HCT116 (cell line): Measurements from ENCODE around the gene MEPCE. TPM values are rescaled to one million over a fixed set of nuclear protein-coding genes. Genes with fewer than 3 reads are reported as not detected.
A peak's percentile ranks its signal among the peaks of the same experiment; 100 is the strongest.

Experiments
- ATAC-seq: fragments of 200-7000 bp; cut with Tn5 transposase; 2 replicates; pipeline ENCODE4 v1.9.1; 2020; ENCODE audit warnings: mild to moderate bottlenecking, moderate library complexity
- BruUV-seq: library from RNA; stranded (reverse); fragments of 400-500 nt; replicated peaks from 2 replicates; lab custom pipeline; 2021; lab: Mats Ljungman, UMichigan
- CTCF ChIA-PET: fragments of 300-600 bp; sonication (Branson Sonifier 250); formaldehyde crosslinking; loops from one replicate; lab custom pipeline; 2021; ENCODE audit warnings: antibody characterized with exemption; lab: Charles Lee
- POLR2A ChIA-PET: fragments of 300-600, 350-600 bp; sonication (Branson Sonifier 250); formaldehyde crosslinking; loops from one replicate; lab custom pipeline; 2021; ENCODE audit warnings: antibody characterized with exemption; lab: Charles Lee
- RAD21 ChIA-PET, 2 experiments: fragments of 300-600 bp; sonication (Branson Sonifier 250); formaldehyde crosslinking; loops; one replicate each; lab custom pipeline; 2023; ENCODE audit warnings: low total read pairs in 2 of 2; ENCODE audit not compliant: uncharacterized antibody in 2 of 2, unreplicated experiment in 2 of 2, low non-redundant PET in 1 of 2; lab: Charles Lee
- DNase-seq: peaks from one replicate; pipeline ENCODE4 v3.0.0-alpha.2; 2010; ENCODE audit warnings: low read depth, low spot score
- H2AFZ ChIP-seq: fragments of 200-600 bp; shearing (Covaris generic), sonication (generic); 2 replicates; pipeline ENCODE4 v1.6.1; 2017; ENCODE audit warnings: low read depth, mixed run types, mixed read lengths, antibody characterized with exemption, low read length; ENCODE audit not compliant: poor library complexity, severe bottlenecking
- H3K27ac ChIP-seq: 2 replicates; pipeline ENCODE4 v1.5.1; 2012; ENCODE audit warnings: low read depth, low read length
- H3K27me3 ChIP-seq: fragments of 200-600 bp; sonication (generic); 2 replicates; pipeline ENCODE4 v1.6.1; 2016; ENCODE audit warnings: mixed run types, low read length, mixed read lengths; ENCODE audit not compliant: insufficient read depth
- H3K36me3 ChIP-seq, 2 experiments: fragments of 200-500 bp in 1 of 2; fragments of 200-600 bp in 1 of 2; sonication (Bioruptor generic) in 1 of 2; sonication (generic) in 1 of 2; 2 replicates each; pipeline versions ENCODE4 v1.5.1 to v1.6.1; 2014 to 2016; ENCODE audit warnings: low read length in 2 of 2, inconsistent platforms in 1 of 2, mixed read lengths in 1 of 2, mixed run types in 1 of 2; ENCODE audit not compliant: insufficient read depth in 2 of 2, control insufficient read depth in 1 of 2
- H3K4me1 ChIP-seq, 2 experiments: fragments of 200-600 bp in 1 of 2; sonication (generic) in 1 of 2; 2 replicates each; pipeline versions ENCODE4 v1.5.1 to v1.6.1; 2012 to 2017; ENCODE audit warnings: low read length in 2 of 2, inconsistent platforms in 1 of 2, mild to moderate bottlenecking in 1 of 2, mixed read lengths in 1 of 2, mixed run types in 1 of 2, moderate library complexity in 1 of 2; ENCODE audit not compliant: insufficient read depth in 2 of 2, control insufficient read depth in 1 of 2
- H3K4me2 ChIP-seq: fragments of 200-600 bp; sonication (generic); 2 replicates; pipeline ENCODE4 v1.6.1; 2017; ENCODE audit warnings: mixed run types, low read length, mixed read lengths
- H3K4me3 ChIP-seq, 2 experiments: fragments of 200-600 bp in 1 of 2; sonication (generic) in 1 of 2; replicated peaks in 1 of 2; 2 replicates each; pipeline ENCODE4 v1.5.1; 2011 to 2016; ENCODE audit warnings: low read length in 2 of 2, control low read depth in 1 of 2, low read depth in 1 of 2, mild to moderate bottlenecking in 1 of 2, mixed read lengths in 1 of 2, mixed run types in 1 of 2
- H3K79me2 ChIP-seq: fragments of 200-600 bp; sonication (generic); 2 replicates; pipeline ENCODE4 v1.6.1; 2017; ENCODE audit warnings: mild to moderate bottlenecking, mixed run types, low read length, moderate library complexity, mixed read lengths; ENCODE audit not compliant: insufficient read depth
- H3K9ac ChIP-seq: fragments of 200-600 bp; sonication (generic); 2 replicates; pipeline ENCODE4 v1.6.1; 2016; ENCODE audit warnings: low read length, mixed read lengths
- H3K9me2 ChIP-seq: fragments of 200-600 bp; sonication (generic), shearing (Covaris generic); 2 replicates; pipeline ENCODE4 v1.6.1; 2017; ENCODE audit warnings: mixed run types, mild to moderate bottlenecking, moderate library complexity; ENCODE audit not compliant: insufficient read depth
- H3K9me3 ChIP-seq, 2 experiments: fragments of 200-500 bp in 1 of 2; fragments of 200-600 bp in 1 of 2; sonication (Bioruptor generic) in 1 of 2; sonication (generic) in 1 of 2; 2 replicates each; pipeline ENCODE4 v1.6.1; 2014 to 2017; ENCODE audit warnings: low read length in 2 of 2, mixed read lengths in 2 of 2, inconsistent platforms in 1 of 2, low read depth in 1 of 2, mild to moderate bottlenecking in 1 of 2, mixed run types in 1 of 2, moderate library complexity in 1 of 2; ENCODE audit not compliant: control insufficient read depth in 1 of 2, insufficient read depth in 1 of 2
- H4K20me1 ChIP-seq: fragments of 200-600 bp; sonication (generic), shearing (Covaris generic); 2 replicates; pipeline ENCODE4 v1.6.1; 2017; ENCODE audit warnings: mixed run types, mild to moderate bottlenecking, moderate library complexity; ENCODE audit not compliant: insufficient read depth
- CEBPB ChIP-seq: IDR thresholded peaks from 2 replicates; pipeline ENCODE4 v1.6.1; 2012; ENCODE audit warnings: low read depth
- ELF1 ChIP-seq: IDR thresholded peaks from 2 replicates; pipeline ENCODE4 v1.6.1; 2012; ENCODE audit warnings: low read depth, borderline replicate concordance
- EZH2 ChIP-seq: fragments of 200-600 bp; sonication (generic); IDR thresholded peaks from 2 replicates; pipeline ENCODE4 v1.6.1; 2017; ENCODE audit warnings: antibody characterized with exemption, mixed run types
- FOSL1 ChIP-seq: IDR thresholded peaks from 2 replicates; pipeline ENCODE4 v1.6.1; 2012; ENCODE audit warnings: low read depth
- JUND ChIP-seq: IDR thresholded peaks from 2 replicates; pipeline ENCODE4 v1.6.1; 2012
- POLR2AphosphoS5 ChIP-seq: IDR thresholded peaks from 2 replicates; pipeline ENCODE4 v1.6.1; 2011; ENCODE audit warnings: mild to moderate bottlenecking, low read depth, low read length, moderate library complexity
- REST ChIP-seq: IDR thresholded peaks from 2 replicates; pipeline ENCODE4 v1.6.1; 2012; ENCODE audit warnings: low read depth
- YY1 ChIP-seq: IDR thresholded peaks from 2 replicates; pipeline ENCODE4 v1.6.1; 2011; ENCODE audit warnings: low read length, low read depth, moderate library complexity, mild to moderate bottlenecking; ENCODE audit not compliant: insufficient replicate concordance; ENCODE audit errors: extremely low read depth
- ZFX ChIP-seq: fragments of 450-650 bp; IDR thresholded peaks from 2 replicates; pipeline ENCODE4 v1.6.1; 2017
- ZNF274 ChIP-seq: fragments of 200-500 bp; sonication (Bioruptor generic); IDR thresholded peaks from 2 replicates; pipeline ENCODE4 v1.6.1; 2014; ENCODE audit warnings: mild to moderate bottlenecking, low read depth, low read length, inconsistent platforms
- intact Hi-C: fragments of 100-400 bp; cut with micrococcal nuclease; formaldehyde crosslinking; loops from 2 replicates; pipeline ENCODE4 v1.10.0; 2022
- total RNA-seq: library from RNA; stranded (reverse); gene quantifications from one replicate; pipeline ENCODE4 v1.2.1, GENCODE V29; 2021; ENCODE audit not compliant: unreplicated experiment

The MEPCE gene
- total RNA-seq, 1 experiment from 2014 or later, result 44.4 TPM

DNA sequence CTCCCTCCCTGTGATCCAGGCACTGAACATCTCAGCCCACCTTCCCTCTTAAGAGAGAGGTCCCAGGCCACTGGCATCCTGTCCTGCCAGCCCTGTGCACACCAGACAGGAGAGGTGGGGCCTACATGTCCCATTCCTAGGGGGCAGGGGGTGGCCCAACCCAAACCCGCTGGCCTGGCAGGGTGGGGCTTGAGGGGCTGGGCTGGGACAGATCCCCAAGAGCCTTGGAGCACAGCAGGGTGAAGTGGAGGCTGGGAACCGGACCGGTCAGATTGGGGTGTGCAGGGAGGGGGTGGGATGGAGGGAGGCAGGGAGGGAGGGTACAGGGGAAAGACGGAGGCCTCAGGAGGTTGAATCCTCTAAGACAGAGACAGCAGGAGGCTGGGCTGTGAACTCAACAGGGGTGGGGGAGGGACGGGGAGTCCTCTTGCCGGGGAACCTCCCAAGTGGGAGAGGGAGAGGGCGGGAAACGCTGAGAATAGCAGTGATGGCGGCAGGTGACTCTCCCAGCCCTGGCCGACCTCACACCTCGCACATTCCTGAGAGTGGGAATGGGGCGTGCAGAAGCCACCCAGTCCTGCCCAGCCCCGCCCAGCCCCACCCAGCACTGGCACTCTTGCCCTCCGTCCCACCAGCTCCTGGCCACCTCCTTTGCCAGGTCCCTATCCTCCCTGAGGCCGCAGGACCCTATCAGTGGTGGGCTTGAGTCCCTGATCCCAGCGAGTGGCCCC, 42.7 kb downstream of the MEPCE start:
- H3K4me1 ChIP-seq, result peaks cover 23 to 31% of the 10 kb centered on the region in 2 experiments
- no peak for TF ChIP-seq FOSL1
- TF ChIP-seq POLR2AphosphoS5, result no peak
- no peak for TF ChIP-seq YY1
- no peak for TF ChIP-seq JUND
- no peak for TF ChIP-seq ZFX
- no peak for TF ChIP-seq ELF1
- no peak for TF ChIP-seq ZNF274
- TF ChIP-seq EZH2, result no peak
- no peak for TF ChIP-seq CEBPB
- no peak for TF ChIP-seq REST
- TF ChIP-seq, all 23 proteins: peak for 0
- H3K9me2 ChIP-seq, result no peaks in the 10 kb centered on the region
- no peak for ATAC-seq
- no peaks in the 10 kb centered on the region for H4K20me1 ChIP-seq
- ChIA-PET RAD21 (no interaction called here), CTCF (no interaction called here), POLR2A (no interaction called here)
- H3K27ac ChIP-seq, result no peak overlapping the region
- no peaks in the 10 kb centered on the region for H3K79me2 ChIP-seq
- H3K27me3 ChIP-seq, result no peaks in the 10 kb centered on the region
- no peak for DNase-seq
- no TSS peak for BruUV-seq
- no peak overlapping the region for H3K4me3 ChIP-seq
- H3K9ac ChIP-seq, result no peak overlapping the region
- no peak overlapping the region for H2AFZ ChIP-seq
- peak overlapping the region; percentile 10; the same call in 1 of the 2 replicates for H3K4me2 ChIP-seq
- no peaks in the 10 kb centered on the region for H3K9me3 ChIP-seq
- peaks cover 0 to 4% of the 10 kb centered on the region in 2 experiments; a peak in 1 of 4 replicates for H3K36me3 ChIP-seq
- intact Hi-C loops, result no loop called here
